Endothelial cell of umbilical vein (primary cell): ENCODE data around the gene ZC3H13. TPM values are rescaled to one million over a fixed set of nuclear protein-coding genes. Genes with fewer than 3 reads are reported as not detected.

ENCODE experiments used
- BruUV-seq: library from RNA; stranded (reverse); fragments of 400-500 nt; replicated peaks from 2 replicates; lab custom pipeline; 2021; lab: Mats Ljungman, UMichigan
- CTCF ChIA-PET: fragments of 300-600, 350-600 bp; sonication (Branson Sonifier 250); formaldehyde crosslinking; loops from one replicate; lab custom pipeline; 2021; ENCODE audit warnings: antibody characterized with exemption, inconsistent platforms; lab: Charles Lee
- POLR2A ChIA-PET: fragments of 300-600, 350-600 bp; sonication (Branson Sonifier 250); formaldehyde crosslinking; loops from one replicate; lab custom pipeline; 2021; ENCODE audit warnings: antibody characterized with exemption, inconsistent platforms; lab: Charles Lee
- DNase-seq: peaks from one replicate; pipeline ENCODE4 v3.0.0-alpha.2; 2011; ENCODE audit warnings: low read depth, low spot score
- FAIRE-seq: peaks from 2 replicates; lab custom pipeline; 2011; peaks lifted over from hg19 to GRCh38; lab: Jason Lieb, UNC
- H2AFZ ChIP-seq: 2 replicates; pipeline ENCODE4 v1.6.0; 2012; ENCODE audit warnings: low read depth, low read length, control low read depth, inconsistent platforms
- H3K27ac ChIP-seq: 2 replicates; pipeline ENCODE4 v1.5.1; 2011; ENCODE audit warnings: low read depth, mild to moderate bottlenecking, control low read depth, low read length, moderate library complexity; ENCODE audit not compliant: insufficient read depth
- H3K27me3 ChIP-seq, 2 experiments: 2 replicates each; pipeline versions ENCODE4 v1.6.0 to v1.6.1; 2011; ENCODE audit warnings: low read length in 2 of 2, mixed read lengths in 1 of 2; ENCODE audit not compliant: control insufficient read depth in 2 of 2, insufficient read depth in 2 of 2
- H3K36me3 ChIP-seq, 2 experiments: 2 replicates in 1 of 2; 3 replicates in 1 of 2; pipeline ENCODE4 v1.5.1; 2011; ENCODE audit warnings: low read length in 2 of 2, mild to moderate bottlenecking in 1 of 2, moderate library complexity in 1 of 2; ENCODE audit not compliant: control insufficient read depth in 2 of 2, insufficient read depth in 2 of 2; ENCODE audit errors: extremely low read depth in 1 of 2
- H3K4me1 ChIP-seq: 3 replicates; pipeline ENCODE4 v1.5.1; 2011; ENCODE audit warnings: mild to moderate bottlenecking, low read length; ENCODE audit not compliant: control insufficient read depth, insufficient read depth; ENCODE audit errors: extremely low read depth
- H3K4me2 ChIP-seq: 2 replicates; pipeline ENCODE4 v1.6.1; 2011; ENCODE audit warnings: low read length, control low read depth, mixed read lengths; ENCODE audit not compliant: insufficient read depth
- H3K4me3 ChIP-seq, 3 experiments: fragments of 200-600 bp in 1 of 3; sonication (generic), shearing (Covaris generic) in 1 of 3; replicated peaks in 1 of 3; 2 replicates each; pipeline ENCODE4 v1.5.1; 2011 to 2016; ENCODE audit warnings: control low read depth in 3 of 3, low read length in 3 of 3, mild to moderate bottlenecking in 2 of 3, inconsistent platforms in 1 of 3, low read depth in 1 of 3, moderate library complexity in 1 of 3; ENCODE audit not compliant: insufficient read depth in 1 of 3
- H3K79me2 ChIP-seq: 2 replicates; pipeline ENCODE4 v1.6.0; 2012; ENCODE audit warnings: low read length, inconsistent platforms; ENCODE audit not compliant: control insufficient read depth, insufficient read depth
- H3K9ac ChIP-seq: replicated peaks from 2 replicates; pipeline ENCODE3; 2011; ENCODE audit warnings: low read length, control low read depth; ENCODE audit not compliant: insufficient read depth; ENCODE audit errors: extremely low read depth
- H3K9me1 ChIP-seq: replicated peaks from 3 replicates; pipeline ENCODE4 v1.6.0; 2011; ENCODE audit warnings: mild to moderate bottlenecking, low read length; ENCODE audit not compliant: control insufficient read depth, insufficient read depth; ENCODE audit errors: extremely low read depth
- H3K9me3 ChIP-seq: replicated peaks from 2 replicates; pipeline ENCODE4 v1.5.1; 2012; ENCODE audit warnings: low read length, inconsistent platforms; ENCODE audit not compliant: control insufficient read depth, insufficient read depth
- H4K20me1 ChIP-seq: replicated peaks from 2 replicates; pipeline ENCODE3; 2011; ENCODE audit warnings: mild to moderate bottlenecking, low read length; ENCODE audit not compliant: control insufficient read depth, insufficient read depth; ENCODE audit errors: extremely low read depth
- CTCF ChIP-seq, 2 donors: IDR thresholded peaks; 1 replicate in 1 of 2; 2 replicates in 1 of 2; pipeline ENCODE4 v1.5.1; 2011; ENCODE audit warnings: low read length in 2 of 2, mild to moderate bottlenecking in 2 of 2, moderate library complexity in 2 of 2, control low read depth in 1 of 2, inconsistent platforms in 1 of 2, low read depth in 1 of 2; ENCODE audit not compliant: insufficient read depth in 1 of 2; ENCODE audit errors: extremely low read depth in 1 of 2
- EZH2 ChIP-seq: IDR thresholded peaks from 2 replicates; pipeline ENCODE4 v1.6.1; 2012; ENCODE audit warnings: borderline replicate concordance, low read depth, mild to moderate bottlenecking, moderate library complexity, low read length, inconsistent platforms; ENCODE audit not compliant: severe bottlenecking
- FOS ChIP-seq: IDR thresholded peaks from 2 replicates; pipeline ENCODE4 v1.6.1; 2011; ENCODE audit warnings: mild to moderate bottlenecking, low read length, moderate library complexity, borderline replicate concordance; ENCODE audit not compliant: insufficient read depth
- GATA2 ChIP-seq: IDR thresholded peaks from 2 replicates; pipeline ENCODE4 v1.7.0; 2011; ENCODE audit warnings: low read depth, mild to moderate bottlenecking, moderate library complexity, mixed read lengths, low read length; ENCODE audit not compliant: insufficient read length, insufficient read depth
- JUN ChIP-seq: IDR thresholded peaks from 2 replicates; pipeline ENCODE4 v1.6.1; 2011; ENCODE audit warnings: borderline replicate concordance, low read depth; ENCODE audit not compliant: insufficient read length, insufficient read depth
- MAX ChIP-seq: IDR thresholded peaks from 2 replicates; pipeline ENCODE4 v1.6.1; 2011; ENCODE audit not compliant: insufficient read depth, insufficient read length
- MYC ChIP-seq: IDR thresholded peaks from one replicate; pipeline ENCODE4 v1.6.1; 2011; ENCODE audit warnings: mild to moderate bottlenecking, low read depth, low read length
- POLR2A ChIP-seq: IDR thresholded peaks from 2 replicates; pipeline ENCODE4 v1.6.1; 2012; ENCODE audit warnings: low read depth, mild to moderate bottlenecking, control low read depth, low read length
- POLR2AphosphoS5 ChIP-seq: IDR thresholded peaks from 2 replicates; pipeline ENCODE4 v1.6.1; 2012; ENCODE audit warnings: low read depth, mild to moderate bottlenecking, control low read depth, low read length, moderate library complexity; ENCODE audit not compliant: insufficient read depth
- dilution Hi-C: fragments of 300-500 bp; cut with MboI; formaldehyde crosslinking; loops from one replicate; pipeline ENCODE4 v1.15.0; 2019; ENCODE audit warnings: low sequenced_read_pairs; ENCODE audit not compliant: extremely low pct_ligation_motif_present
- intact Hi-C: fragments of 100-400 bp; cut with micrococcal nuclease; formaldehyde crosslinking; loops from one replicate; pipeline ENCODE4 v1.10.0; 2022
- polyA plus RNA-seq, 4 experiments: library from polyadenylated mRNA; depleted of rRNA in 3 of 4; stranded (reverse) in 3 of 4; unstranded in 1 of 4; fragments of >200 nt; gene quantifications; 2 replicates each; pipeline versions ENCODE4 v1.2.1 to v1.2.3, GENCODE V29; 2011 to 2012; ENCODE audit warnings: missing spikeins in 1 of 4
- total RNA-seq: library from RNA; stranded (reverse); gene quantifications from 2 replicates; pipeline ENCODE4 v1.2.3, GENCODE V29; 2021

ZC3H13 gene
- total and polyA plus RNA-seq, 2 donors (not counting 3 experiments of a cell fraction or from before 2014, with no cell fraction given): 3.8 to 36.6 TPM

GRCh38 chr13:45936621-45937020, 115.9 kb downstream of the ZC3H13 start:
- no TSS peak for BruUV-seq
- Histone ChIP-seq H2AFZ (no peak overlapping the region), H4K20me1 (no peaks in the 10 kb centered on the region), H3K27ac (no peak overlapping the region), H3K79me2 (no peaks in the 10 kb centered on the region), H3K4me2 (no peak overlapping the region), H3K9ac (no peak overlapping the region), H3K4me1 (no peaks in the 10 kb centered on the region), H3K9me3 (no peaks in the 10 kb centered on the region), H3K9me1 (no peaks in the 10 kb centered on the region), H3K4me3 (no peak overlapping the region), H3K27me3 (peaks cover 13 to 15% of the 10 kb centered on the region in 2 experiments), H3K36me3 (no peaks in the 10 kb centered on the region)
- DNase-seq (no peak), FAIRE-seq (no peak)
- dilution Hi-C loops: no loop called here
- CTCF ChIA-PET: no interaction called here
- TF ChIP-seq EZH2: no peak
- intact Hi-C loops: no loop called here
- POLR2A ChIA-PET: no interaction called here

GRCh38 chr13:45934283-45934682, 118.3 kb downstream of the ZC3H13 start:
- Histone ChIP-seq H3K27me3 (peaks cover 13% of the 10 kb centered on the region in 2 experiments), H2AFZ (no peak overlapping the region), H3K27ac (no peak overlapping the region), H3K79me2 (no peaks in the 10 kb centered on the region), H3K9ac (no peak overlapping the region), H3K9me1 (no peaks in the 10 kb centered on the region), H4K20me1 (no peaks in the 10 kb centered on the region), H3K4me1 (no peaks in the 10 kb centered on the region), H3K9me3 (no peaks in the 10 kb centered on the region), H3K4me3 (no peak overlapping the region), H3K4me2 (no peak overlapping the region), H3K36me3 (no peaks in the 10 kb centered on the region)
- no peak for TF ChIP-seq FOS
- no peak for TF ChIP-seq GATA2
- no peak for TF ChIP-seq JUN
- no peak for TF ChIP-seq MYC
- TF ChIP-seq MAX: no peak
- no peak for TF ChIP-seq EZH2
- TF ChIP-seq POLR2AphosphoS5: no peak
- no peak for TF ChIP-seq POLR2A
- TF ChIP-seq CTCF (IDR thresholded peaks at IDR 0.05; ENCODE audit: extremely low read depth in 1 of 2, insufficient read depth in 1 of 2, low read depth in 1 of 2, low read length in 2 of 2): no peak
- DNase-seq (no peak), FAIRE-seq (no peak)
- intact Hi-C loops (no loop called here), dilution Hi-C loops (no loop called here)
- ChIA-PET CTCF (no interaction called here), POLR2A (no interaction called here)
- BruUV-seq: no TSS peak
